Measurements from ENCODE around the gene NR1H3. TPM values are rescaled to one million over a fixed set of nuclear protein-coding genes. Genes with fewer than 3 reads are reported as not detected.
"Not testable (repeated sequence)": the region's sequence is repeated elsewhere in the genome, so short reads cannot be mapped to it uniquely, and the experiment has no call there.

The NR1H3 gene
- 61.2 TPM for total RNA-seq (ENCODE audit: unreplicated experiment)
- long read RNA-seq, transcript NR1H3-211 (10 exons, 1,637 nt) = major isoform, 15 of 36 reads
- long read RNA-seq, partial matches to known transcripts = 4 of 36 reads
- long read RNA-seq, other reads (novel, unspliced or antisense) = 10 of 36 reads

GRCh38 chr11:47257517-47258316 lies at the start of gene NR1H3:
Gene NR1H3 (plus strand): TSS chr11:47257996. CDS start chr11:47259217, 1,221 bp downstream.
- Mint-ChIP-seq H3K4me3 (ENCODE audit: unreplicated experiment) (peak within 1 kb of the TSS; percentile 92), H3K27me3 (ENCODE audit: unreplicated experiment) (peaks cover 9% of the 10 kb centered on the region), H3K27ac (ENCODE audit: unreplicated experiment) (peak within 1 kb of the TSS; percentile 94), H3K36me3 (ENCODE audit: low read depth, unreplicated experiment) (peaks cover 7% of the 10 kb centered on the region), H3K4me1 (ENCODE audit: unreplicated experiment) (peaks cover 58% of the 10 kb centered on the region), H3K9me3 (ENCODE audit: unreplicated experiment) (no peaks in the 10 kb centered on the region)
- peak; percentile 84 for DNase-seq (ENCODE audit: low spot score)
- TF ChIP-seq CTCF (IDR thresholded peaks at IDR 0.05; ENCODE audit: unreplicated experiment) = peak; percentile 41

GRCh38 chr11:47208008-47208552 lies 49.7 kb upstream of the NR1H3 start:
- H3K27me3 Mint-ChIP-seq (ENCODE audit: unreplicated experiment); H3K4me3 Mint-ChIP-seq (ENCODE audit: unreplicated experiment); H3K27ac Mint-ChIP-seq (ENCODE audit: unreplicated experiment); H3K4me1 Mint-ChIP-seq (ENCODE audit: unreplicated experiment); H3K9me3 Mint-ChIP-seq (ENCODE audit: unreplicated experiment); DNase-seq (ENCODE audit: low spot score); H3K36me3 Mint-ChIP-seq (ENCODE audit: low read depth, unreplicated experiment): not testable (repeated sequence)

DNA sequence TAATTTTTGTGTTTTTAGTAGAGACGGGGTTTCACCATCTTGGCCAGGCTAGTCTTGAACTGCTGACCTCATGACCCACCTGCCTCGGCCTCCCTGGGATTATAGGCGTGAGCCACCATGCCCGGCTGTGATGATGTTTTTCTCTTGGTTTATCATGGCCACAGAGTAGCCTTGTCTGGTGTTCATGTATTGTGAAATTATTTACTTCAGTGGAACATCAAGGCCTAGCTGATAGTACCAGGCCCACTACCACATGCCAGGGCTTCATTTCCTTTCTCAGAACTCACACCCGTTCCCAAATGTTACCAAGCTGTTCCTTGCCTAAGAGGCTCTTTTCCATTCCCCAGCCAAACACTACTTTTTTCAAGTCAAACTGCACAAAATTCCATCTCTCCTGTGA lies 49.2 kb upstream of the NR1H3 start:
- Mint-ChIP-seq H3K4me3 (ENCODE audit: unreplicated experiment) (no peak overlapping the region), H3K36me3 (ENCODE audit: low read depth, unreplicated experiment) (no peaks in the 10 kb centered on the region), H3K27ac (ENCODE audit: unreplicated experiment) (peak overlapping the region; percentile 70), H3K4me1 (ENCODE audit: unreplicated experiment) (no peaks in the 10 kb centered on the region), H3K9me3 (ENCODE audit: unreplicated experiment) (no peaks in the 10 kb centered on the region), H3K27me3 (ENCODE audit: unreplicated experiment) (peaks cover 3% of the 10 kb centered on the region)
- no peak for TF ChIP-seq CTCF (IDR thresholded peaks at IDR 0.05; ENCODE audit: unreplicated experiment)
- DNase-seq (ENCODE audit: low spot score) = no peak

DNA sequence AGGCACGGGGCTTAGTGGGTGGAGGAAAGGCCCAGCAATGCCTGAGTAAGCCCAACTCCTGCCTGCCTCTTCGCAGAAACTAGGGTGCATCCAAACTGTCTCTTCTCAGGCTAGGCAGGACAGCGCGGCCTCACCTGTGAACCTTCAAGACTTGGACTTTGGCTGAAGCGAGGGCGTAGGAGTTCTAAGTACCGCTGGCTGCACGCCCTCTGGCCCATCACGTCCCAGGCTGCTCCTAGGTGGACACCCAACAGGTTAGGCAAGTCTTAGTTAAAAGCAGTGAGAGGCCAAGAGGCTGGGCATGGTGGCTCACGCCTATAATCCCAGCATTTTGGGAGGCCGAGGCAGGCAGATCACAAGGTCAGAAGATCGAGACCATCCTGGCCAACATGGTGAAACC lies 44.9 kb upstream of the NR1H3 start:
- H3K9me3 Mint-ChIP-seq (ENCODE audit: unreplicated experiment) = no peaks in the 10 kb centered on the region
- no peak for TF ChIP-seq CTCF (IDR thresholded peaks at IDR 0.05; ENCODE audit: unreplicated experiment)
- peaks cover 17% of the 10 kb centered on the region for H3K4me1 Mint-ChIP-seq (ENCODE audit: unreplicated experiment)
- no peak overlapping the region for H3K4me3 Mint-ChIP-seq (ENCODE audit: unreplicated experiment)
- H3K27ac Mint-ChIP-seq (ENCODE audit: unreplicated experiment) = no peak overlapping the region
- DNase-seq (ENCODE audit: low spot score) = no peak
- H3K36me3 Mint-ChIP-seq (ENCODE audit: low read depth, unreplicated experiment) = no peaks in the 10 kb centered on the region
- H3K27me3 Mint-ChIP-seq (ENCODE audit: unreplicated experiment) = peaks cover 8% of the 10 kb centered on the region

DNA sequence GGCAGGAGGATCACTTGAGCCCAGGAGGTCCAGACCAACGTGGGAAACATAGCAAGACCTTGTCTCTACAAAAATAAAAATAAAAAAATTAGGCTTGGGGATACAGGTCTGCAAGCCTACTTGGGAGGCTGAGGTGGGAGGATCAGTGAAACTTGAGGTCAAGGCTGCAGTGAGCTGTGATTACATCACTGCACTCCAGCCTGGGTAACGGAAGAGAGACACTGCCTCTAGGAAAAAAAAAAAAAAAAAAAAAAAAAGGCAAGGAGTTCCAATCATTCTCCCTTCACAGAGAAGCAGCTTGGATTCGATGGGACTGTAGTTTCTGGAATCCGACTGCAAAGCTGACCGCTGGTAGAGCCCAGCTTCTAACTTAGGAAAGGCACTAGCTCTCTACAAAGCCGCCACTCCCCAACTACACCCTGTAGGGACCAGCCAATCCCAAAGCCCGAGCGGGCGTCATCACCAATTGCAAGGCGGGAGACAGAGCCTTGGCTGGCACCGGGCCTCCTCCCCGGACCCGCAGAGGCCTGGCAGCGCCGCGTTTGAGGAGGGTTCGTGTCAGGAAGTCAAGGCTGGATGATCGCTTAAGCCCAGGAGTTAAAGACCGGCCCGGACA lies 43.7 kb upstream of the NR1H3 start:
- DNase-seq (ENCODE audit: low spot score) = peak; percentile 74
- peaks cover 6% of the 10 kb centered on the region for H3K27me3 Mint-ChIP-seq (ENCODE audit: unreplicated experiment)
- peaks cover 17% of the 10 kb centered on the region for H3K4me1 Mint-ChIP-seq (ENCODE audit: unreplicated experiment)
- H3K9me3 Mint-ChIP-seq (ENCODE audit: unreplicated experiment) = no peaks in the 10 kb centered on the region
- H3K4me3 Mint-ChIP-seq (ENCODE audit: unreplicated experiment) = peak overlapping the region; percentile 96
- H3K27ac Mint-ChIP-seq (ENCODE audit: unreplicated experiment) = peak overlapping the region; percentile 96
- TF ChIP-seq CTCF (IDR thresholded peaks at IDR 0.05; ENCODE audit: unreplicated experiment) = no peak
- no peaks in the 10 kb centered on the region for H3K36me3 Mint-ChIP-seq (ENCODE audit: low read depth, unreplicated experiment)
